KG1 (cell line): ENCODE measurements around the gene GSDME.
A peak's percentile ranks its signal among the peaks of the same experiment; 100 is the strongest.

Source experiments
- DNase-seq: peaks from one replicate; lab custom pipeline; 2025; lab: John Stamatoyannopoulos, UW

Gene GSDME

GRCh38 chr7:24704311-24704710 lies 53.0 kb downstream of the GSDME start:
- DNase-seq = no peak

GRCh38 chr7:24703296-24703695 lies 54.0 kb downstream of the GSDME start:
- no peak for DNase-seq

GRCh38 chr7:24702755-24703154 lies 54.5 kb downstream of the GSDME start:
- DNase-seq = no peak

- no peak for DNase-seq
Observed at GRCh38 chr7:24701261-24702235, 55.7 kb downstream of the GSDME start.

- no peak for DNase-seq
Observed at GRCh38 chr7:24700521-24701260, 56.6 kb downstream of the GSDME start.

GRCh38 chr7:24698531-24699266 lies 58.6 kb downstream of the GSDME start:
- DNase-seq = no peak

GRCh38 chr7:24697416-24697815 lies 59.8 kb downstream of the GSDME start:
- DNase-seq = no peak

GRCh38 chr7:24692592-24692991 lies 64.7 kb downstream of the GSDME start:
- DNase-seq = no peak

- no peak for DNase-seq
Observed at GRCh38 chr7:24690251-24690650, 67.0 kb downstream of the GSDME start.

GRCh38 chr7:24685708-24686107 lies 71.6 kb downstream of the GSDME start:
- DNase-seq = no peak

GRCh38 chr7:24670782-24671181 lies 86.5 kb downstream of the GSDME start:
- DNase-seq = no peak

- DNase-seq = no peak
Observed at GRCh38 chr7:24669971-24670591, 87.2 kb downstream of the GSDME start.

- DNase-seq = no peak
Observed at GRCh38 chr7:24668927-24669635, 88.2 kb downstream of the GSDME start.

- DNase-seq = peak; percentile 25
Observed at GRCh38 chr7:24665564-24666294, 91.5 kb downstream of the GSDME start.

- no peak for DNase-seq
Observed at GRCh38 chr7:24660546-24660945, 96.7 kb downstream of the GSDME start.

GRCh38 chr7:24659505-24659904 lies 97.8 kb downstream of the GSDME start:
- no peak for DNase-seq

- DNase-seq = no peak
Observed at GRCh38 chr7:24657980-24658379, 99.3 kb downstream of the GSDME start.

GRCh38 chr7:24656608-24657007 lies 100.7 kb downstream of the GSDME start:
- no peak for DNase-seq

- DNase-seq = no peak
Observed at GRCh38 chr7:24654305-24654704, 103.0 kb downstream of the GSDME start.

GRCh38 chr7:24653316-24654085 lies 103.8 kb downstream of the GSDME start:
- DNase-seq = no peak
